Spleen (tissue), 11 donors: Measurements from ENCODE around the gene PDE4D. TPM values are rescaled to one million over a fixed set of nuclear protein-coding genes. Genes with fewer than 3 reads are reported as not detected.
A peak's percentile ranks its signal among the peaks of the same experiment; 100 is the strongest.

ENCODE experiments used
- DNase-seq: peaks from one replicate; pipeline ENCODE4 v3.0.0-alpha.2; 2020
- H3K27ac ChIP-seq, 8 donors: fragments of 200-600 bp; sonication (generic) in 7 of 8; 1 replicate in 4 of 8; 2 replicates in 4 of 8; pipeline versions ENCODE4 v1.5.0 to v1.8.0; 2016 to 2021; ENCODE audit warnings: inconsistent platforms in 4 of 8, mild to moderate bottlenecking in 4 of 8, moderate library complexity in 1 of 8
- H3K27me3 ChIP-seq, 7 donors: fragments of 200-600 bp; sonication (generic) in 6 of 7; replicated peaks in 1 of 7; 1 replicate in 4 of 7; 2 replicates in 3 of 7; pipeline versions ENCODE4 v1.5.0 to v1.8.0; 2016 to 2021; ENCODE audit warnings: inconsistent platforms in 3 of 7, mild to moderate bottlenecking in 1 of 7
- H3K36me3 ChIP-seq, 6 donors: fragments of 200-600 bp; sonication (generic) in 5 of 6; 1 replicate in 4 of 6; 2 replicates in 2 of 6; pipeline versions ENCODE4 v1.5.0 to v1.8.0; 2016 to 2021; ENCODE audit warnings: inconsistent platforms in 2 of 6
- H3K4me1 ChIP-seq, 6 donors: fragments of 200-600 bp; sonication (generic) in 5 of 6; 1 replicate in 3 of 6; 2 replicates in 3 of 6; pipeline versions ENCODE4 v1.5.0 to v1.8.0; 2016 to 2021; ENCODE audit warnings: inconsistent platforms in 3 of 6
- H3K4me3 ChIP-seq, 8 donors: fragments of 200-600 bp; sonication (generic) in 7 of 8; 1 replicate in 4 of 8; 2 replicates in 4 of 8; pipeline versions ENCODE4 v1.5.0 to v1.8.0; 2016 to 2021; ENCODE audit warnings: inconsistent platforms in 4 of 8, mild to moderate bottlenecking in 4 of 8, moderate library complexity in 2 of 8
- H3K9me3 ChIP-seq, 8 donors: fragments of 200-600 bp; sonication (generic) in 7 of 8; 1 replicate in 4 of 8; 2 replicates in 4 of 8; pipeline versions ENCODE4 v1.5.0 to v1.8.0; 2016 to 2021; ENCODE audit warnings: inconsistent platforms in 4 of 8
- POLR2A ChIP-seq, 3 donors: fragments of 450-650 bp; IDR thresholded peaks; one replicate each; pipeline ENCODE4 v1.5.1; 2017; ENCODE audit warnings: antibody characterized with exemption in 3 of 3, mild to moderate bottlenecking in 1 of 3
- POLR2AphosphoS5 ChIP-seq, 3 donors: sonication (generic); formaldehyde crosslinking; IDR thresholded peaks; one replicate each; pipeline ENCODE4 v1.5.1; 2017; ENCODE audit warnings: antibody characterized with exemption in 3 of 3
- WGBS, 5 donors: extraction: QIAGEN DNeasy Blood & Tissue Kit in 3 of 5; methylation state at CpG; one replicate each; pipeline versions ENCODE4 v1.1.5 to v1.1.7; 2013 to 2018; 5-methylcytosine and 5-hydroxymethylcytosine counted together
- intact Hi-C: fragments of 100-400 bp; cut with DNase I; formaldehyde crosslinking; loops from one replicate; pipeline ENCODE4 v1.15.0; 2023; ENCODE audit warnings: low total_unique reads
- polyA plus RNA-seq, 3 donors: library from polyadenylated mRNA; stranded (reverse); fragments of 200-250 nt; gene quantifications; one replicate each; pipeline ENCODE4 v1.2.1, GENCODE V29; 2013
- total RNA-seq, 7 donors: library from RNA; depleted of rRNA in 3 of 7; stranded (reverse); fragments of >200 nt in 3 of 7; fragmentation: NEBNext Ultra II Directional in 4 of 7; extraction: Animal tissue kit (Norgen Biotek cat#: 25700) in 4 of 7; gene quantifications; one replicate each; pipeline versions ENCODE4 v1.1.0 to v1.2.1, GENCODE V29; 2016 to 2021
- TF ChIP-seq, protein P1 (sequence below), 11 experiments: fragments of 200-600 bp in 7 of 11; fragments of 450-650 bp in 4 of 11; sonication (generic) in 4 of 11; IDR thresholded peaks in 8 of 11; conservative IDR thresholded peaks in 3 of 11; 1 replicate in 7 of 11; 2 replicates in 4 of 11; pipeline versions ENCODE4 v1.4.0 to v1.8.0; 2016 to 2021; ENCODE audit warnings: antibody characterized with exemption in 11 of 11, inconsistent platforms in 4 of 11, mild to moderate bottlenecking in 1 of 11
- donor health status: healthy with polysubstance abuse.
- donor health status: DM: no; HTN: no; CAD: no; lungs with moderate emphysema.
- donor health status: DM: no; HTN: no; CAD: no.
- donor health status: Bipolar disorder and iron deficiency.
- donor health status: healthy.
- donor health status: DM: no; HTN: no; CAD: no.
- donor health status: DM: yes; HTN: yes; CAD: no.

Gene PDE4D
- total and polyA plus RNA-seq, 10 donors = 0.88 to 51.8 (median 18.2) TPM

DNA sequence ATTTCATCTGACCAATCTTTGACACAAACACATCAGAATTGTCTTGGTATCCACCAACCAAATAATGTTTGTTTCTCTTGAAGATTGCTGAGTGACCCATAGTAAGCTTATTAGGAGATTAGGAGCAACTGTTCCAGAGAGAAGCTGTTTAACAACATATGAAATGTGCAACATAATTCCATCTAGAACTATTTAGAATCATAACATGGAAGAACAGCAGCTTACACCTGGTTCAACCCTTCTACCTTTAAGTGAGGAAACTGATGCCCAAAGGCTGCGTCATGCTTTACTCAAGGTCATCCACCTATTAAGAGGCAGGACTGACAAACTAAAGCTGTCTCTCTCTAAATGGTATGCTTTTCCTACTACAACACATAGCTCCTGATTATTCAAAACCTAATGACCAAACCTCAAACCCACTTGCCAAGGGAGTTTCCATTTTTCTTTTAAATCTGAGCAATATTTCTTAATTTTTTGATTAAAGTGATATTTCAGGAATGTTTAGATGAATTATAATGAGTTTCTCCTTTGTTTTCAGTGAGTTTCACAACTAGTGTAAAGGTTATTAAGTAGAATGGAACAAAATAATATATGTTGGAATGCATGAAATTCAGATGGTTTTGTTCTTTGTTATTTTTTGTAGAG, 764.8 kb downstream of the PDE4D start:
- no peaks in the 10 kb centered on the region for H3K36me3 ChIP-seq
- no peak for DNase-seq
- no peak overlapping the region for H3K4me3 ChIP-seq
- TF ChIP-seq, protein P1, sequence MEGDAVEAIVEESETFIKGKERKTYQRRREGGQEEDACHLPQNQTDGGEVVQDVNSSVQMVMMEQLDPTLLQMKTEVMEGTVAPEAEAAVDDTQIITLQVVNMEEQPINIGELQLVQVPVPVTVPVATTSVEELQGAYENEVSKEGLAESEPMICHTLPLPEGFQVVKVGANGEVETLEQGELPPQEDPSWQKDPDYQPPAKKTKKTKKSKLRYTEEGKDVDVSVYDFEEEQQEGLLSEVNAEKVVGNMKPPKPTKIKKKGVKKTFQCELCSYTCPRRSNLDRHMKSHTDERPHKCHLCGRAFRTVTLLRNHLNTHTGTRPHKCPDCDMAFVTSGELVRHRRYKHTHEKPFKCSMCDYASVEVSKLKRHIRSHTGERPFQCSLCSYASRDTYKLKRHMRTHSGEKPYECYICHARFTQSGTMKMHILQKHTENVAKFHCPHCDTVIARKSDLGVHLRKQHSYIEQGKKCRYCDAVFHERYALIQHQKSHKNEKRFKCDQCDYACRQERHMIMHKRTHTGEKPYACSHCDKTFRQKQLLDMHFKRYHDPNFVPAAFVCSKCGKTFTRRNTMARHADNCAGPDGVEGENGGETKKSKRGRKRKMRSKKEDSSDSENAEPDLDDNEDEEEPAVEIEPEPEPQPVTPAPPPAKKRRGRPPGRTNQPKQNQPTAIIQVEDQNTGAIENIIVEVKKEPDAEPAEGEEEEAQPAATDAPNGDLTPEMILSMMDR (IDR thresholded peaks at IDR 0.05 in 8 of 11, conservative IDR thresholded peaks at IDR 0.05 in 3 of 11) = no peak
- TF ChIP-seq POLR2AphosphoS5 (IDR thresholded peaks at IDR 0.05) = no peak
- TF ChIP-seq POLR2A (IDR thresholded peaks at IDR 0.05) = no peak
- intact Hi-C loops = no loop called here
- H3K27me3 ChIP-seq = no peaks in the 10 kb centered on the region
- peak overlapping the region in 5 of 8 donors; percentile 9 to 81 (median 79) for H3K27ac ChIP-seq
- WGBS, 5 donors = 70 to 91% (median 76%) methylated on average over 1 of the region's 1 CpG
- no peaks in the 10 kb centered on the region for H3K9me3 ChIP-seq
- peaks cover 16 to 47% (median 23%) of the 10 kb centered on the region in 6 donors for H3K4me1 ChIP-seq

DNA sequence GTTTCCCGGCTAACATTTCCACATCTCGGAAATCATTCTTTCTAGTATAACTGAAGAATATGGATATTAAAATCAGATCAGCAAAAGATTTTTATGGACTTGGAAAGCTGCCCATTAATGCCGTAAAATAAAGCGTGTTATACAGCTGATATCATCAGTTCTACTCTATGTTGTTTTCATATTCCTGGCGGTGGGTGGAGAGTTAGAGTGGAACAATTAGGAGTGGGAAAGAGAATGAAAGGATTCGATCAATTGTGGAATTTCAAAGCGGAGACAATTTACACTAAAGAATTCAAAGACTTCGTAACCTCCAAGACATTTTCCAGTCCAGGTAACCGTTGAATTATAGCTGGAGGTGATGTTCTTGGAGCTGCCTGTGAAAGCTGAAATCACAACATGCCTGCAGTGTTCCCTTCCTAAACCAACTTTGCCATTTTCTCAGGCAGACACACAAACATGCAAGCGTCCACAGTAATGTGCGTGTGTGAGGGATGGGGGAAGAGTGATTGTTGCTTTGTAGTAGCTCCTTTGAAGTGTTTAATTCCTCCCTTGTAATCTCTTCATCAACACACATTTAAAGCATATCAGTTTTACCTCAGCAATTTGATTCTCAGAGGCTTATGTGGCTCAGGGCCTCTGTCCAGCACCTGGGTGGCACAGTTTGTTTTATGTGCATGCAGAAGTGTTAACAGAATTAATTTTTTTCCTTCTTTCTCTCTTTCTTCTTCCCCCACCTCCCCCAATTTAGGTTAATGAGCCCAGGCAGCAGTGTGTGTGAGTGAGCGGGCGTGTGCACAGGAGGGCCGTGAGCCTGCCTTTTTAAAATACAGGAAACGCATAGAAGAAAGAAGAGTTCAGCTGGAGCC, 766.6 kb downstream of the PDE4D start:
- H3K9me3 ChIP-seq = no peaks in the 10 kb centered on the region
- DNase-seq = no peak
- 51 to 58% (median 55%) methylated on average over 15 of the region's 15 CpGs for WGBS, 5 donors
- no peaks in the 10 kb centered on the region for H3K36me3 ChIP-seq
- TF ChIP-seq POLR2AphosphoS5 (IDR thresholded peaks at IDR 0.05) = no peak
- TF ChIP-seq, protein P1 (IDR thresholded peaks at IDR 0.05 in 8 of 11, conservative IDR thresholded peaks at IDR 0.05 in 3 of 11) = no peak
- no peak for TF ChIP-seq POLR2A (IDR thresholded peaks at IDR 0.05)
- intact Hi-C loops = no loop called here
- peak overlapping the region in 6 of 8 donors; percentile 7 to 55 (median 18) for H3K4me3 ChIP-seq
- peaks cover 16 to 59% (median 23%) of the 10 kb centered on the region in 6 donors for H3K4me1 ChIP-seq
- peak overlapping the region; percentile 15 to 81 (median 78) for H3K27ac ChIP-seq
- H3K27me3 ChIP-seq = no peaks in the 10 kb centered on the region

DNA sequence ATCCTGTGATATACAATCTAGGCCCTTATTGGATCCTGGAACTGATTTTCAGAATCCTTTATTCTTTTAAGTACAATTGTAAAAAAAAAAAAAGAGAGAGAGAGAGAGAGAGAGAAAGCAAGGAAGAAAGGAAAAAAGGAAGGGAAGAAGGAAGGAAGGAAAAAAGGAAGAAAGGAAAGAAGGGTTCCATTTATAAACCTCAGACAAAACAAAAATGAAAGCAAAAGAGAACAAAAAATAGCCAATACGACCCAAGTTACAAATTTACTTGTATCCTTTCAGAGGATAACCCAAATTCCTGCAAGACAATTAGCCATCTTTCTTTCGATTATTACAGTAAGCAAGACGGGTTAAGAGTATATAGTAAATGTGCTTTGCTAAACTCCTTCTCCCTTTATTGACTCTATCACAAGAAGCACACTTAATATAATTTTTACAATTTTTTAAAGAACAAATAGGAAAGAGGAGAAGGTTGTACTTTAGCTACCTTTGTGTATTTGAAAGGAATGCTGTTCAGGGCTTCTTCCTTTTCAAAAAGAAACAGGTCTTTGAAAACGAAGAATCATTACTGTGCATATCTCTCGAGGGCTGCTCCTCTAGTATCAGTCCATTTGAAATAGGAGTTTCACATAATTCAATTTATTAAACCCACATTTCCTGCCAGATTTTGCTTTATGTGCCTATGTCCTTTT, 767.4 kb downstream of the PDE4D start:
- intact Hi-C loops = no loop called here
- Histone ChIP-seq H3K36me3 (no peaks in the 10 kb centered on the region), H3K9me3 (no peaks in the 10 kb centered on the region), H3K27me3 (no peaks in the 10 kb centered on the region), H3K4me1 (peaks cover 16 to 59% (median 23%) of the 10 kb centered on the region in 6 donors), H3K4me3 (no peak overlapping the region), H3K27ac (peak overlapping the region; percentile 39 to 81 (median 78))
- 61 to 74% (median 69%) methylated on average over 5 of the region's 5 CpGs for whole genome bisulfite sequencing, 5 donors
- TF ChIP-seq, protein P1 (IDR thresholded peaks at IDR 0.05 in 8 of 11, conservative IDR thresholded peaks at IDR 0.05 in 3 of 11) = no peak
- no peak for TF ChIP-seq POLR2A (IDR thresholded peaks at IDR 0.05)
- no peak for TF ChIP-seq POLR2AphosphoS5 (IDR thresholded peaks at IDR 0.05)
- no peak for DNase-seq
